H9 (cell line): ENCODE results near the gene KCTD16. TPM values are rescaled to one million over a fixed set of nuclear protein-coding genes. Genes with fewer than 3 reads are reported as not detected.

Experiments used
- DNase-seq: peaks from one replicate; pipeline ENCODE4 v3.0.0-alpha.2; 2017
- H2AFZ ChIP-seq: one replicate; pipeline ENCODE4 v1.6.1; 2013; ENCODE audit warnings: mild to moderate bottlenecking, low read length, control low read depth, moderate library complexity
- H2AK5ac ChIP-seq: 2 replicates; pipeline ENCODE4 v1.6.1; 2013; ENCODE audit warnings: low read length, control low read depth, mixed read lengths; ENCODE audit not compliant: insufficient read length
- H2BK120ac ChIP-seq: one replicate; pipeline ENCODE4 v1.6.1; 2013; ENCODE audit warnings: low read depth, mild to moderate bottlenecking, low read length, control low read depth, inconsistent platforms; ENCODE audit not compliant: poor library complexity, severe bottlenecking
- H2BK12ac ChIP-seq: 2 replicates; pipeline ENCODE4 v1.6.1; 2013; ENCODE audit warnings: low read length, control low read depth, mixed read lengths, low read depth; ENCODE audit not compliant: insufficient read length
- H2BK15ac ChIP-seq: 2 replicates; pipeline ENCODE4 v1.6.1; 2013; ENCODE audit warnings: low read depth, low read length, control low read depth
- H2BK20ac ChIP-seq: one replicate; pipeline ENCODE4 v1.6.1; 2013; ENCODE audit warnings: low read depth, mild to moderate bottlenecking, low read length, control low read depth, inconsistent platforms; ENCODE audit not compliant: poor library complexity, severe bottlenecking
- H2BK5ac ChIP-seq: 2 replicates; pipeline ENCODE4 v1.6.1; 2013; ENCODE audit warnings: low read length, control low read depth, mixed read lengths; ENCODE audit not compliant: insufficient read length
- H3K14ac ChIP-seq: 2 replicates; pipeline ENCODE4 v1.6.1; 2013; ENCODE audit warnings: low read length, control low read depth; ENCODE audit not compliant: insufficient read depth
- H3K18ac ChIP-seq: 2 replicates; pipeline ENCODE4 v1.6.1; 2013; ENCODE audit warnings: low read depth, mild to moderate bottlenecking, mixed read lengths, low read length, control low read depth; ENCODE audit not compliant: insufficient read length
- H3K23ac ChIP-seq: 2 replicates; pipeline ENCODE4 v1.6.1; 2013; ENCODE audit warnings: low read length, control low read depth, mixed read lengths, low read depth; ENCODE audit not compliant: insufficient read length
- H3K23me2 ChIP-seq: 2 replicates; pipeline ENCODE4 v1.6.1; 2013; ENCODE audit warnings: low read depth, mild to moderate bottlenecking, mixed read lengths, low read length, control low read depth; ENCODE audit not compliant: insufficient read length, poor library complexity, severe bottlenecking
- H3K27ac ChIP-seq: 2 replicates; pipeline ENCODE4 v1.5.1; 2013; ENCODE audit warnings: low read length, control low read depth, mixed read lengths, low read depth; ENCODE audit not compliant: insufficient read length
- H3K27me3 ChIP-seq: 2 replicates; pipeline ENCODE4 v1.6.1; 2013; ENCODE audit warnings: low read length, control low read depth, inconsistent platforms; ENCODE audit not compliant: insufficient read depth
- H3K4ac ChIP-seq: 2 replicates; pipeline ENCODE4 v1.6.1; 2013; ENCODE audit warnings: low read depth, mild to moderate bottlenecking, control low read depth, inconsistent platforms, low read length, moderate library complexity
- H3K4me1 ChIP-seq: 2 replicates; pipeline ENCODE4 v1.6.1; 2013; ENCODE audit warnings: low read length, control low read depth, inconsistent platforms; ENCODE audit not compliant: insufficient read depth
- H3K4me2 ChIP-seq: 2 replicates; pipeline ENCODE4 v1.6.1; 2013; ENCODE audit warnings: low read length, control low read depth, mixed read lengths; ENCODE audit not compliant: insufficient read length, insufficient read depth
- H3K56ac ChIP-seq: 2 replicates; pipeline ENCODE4 v1.6.1; 2013; ENCODE audit warnings: low read depth, mild to moderate bottlenecking, mixed read lengths, low read length, control low read depth; ENCODE audit not compliant: insufficient read length
- H3K79me1 ChIP-seq: 2 replicates; pipeline ENCODE4 v1.6.1; 2013; ENCODE audit warnings: low read depth, mild to moderate bottlenecking, moderate library complexity, low read length, control low read depth, inconsistent platforms; ENCODE audit not compliant: insufficient read depth, poor library complexity, severe bottlenecking
- H3K79me2 ChIP-seq: 2 replicates; pipeline ENCODE4 v1.6.1; 2013; ENCODE audit warnings: low read length, control low read depth, inconsistent platforms; ENCODE audit not compliant: insufficient read depth
- H3K9ac ChIP-seq: 2 replicates; pipeline ENCODE4 v1.6.1; 2013; ENCODE audit warnings: low read length, control low read depth, mixed read lengths; ENCODE audit not compliant: insufficient read length; ENCODE audit errors: extremely low read depth
- H3K9me3 ChIP-seq: one replicate; pipeline ENCODE4 v1.6.1; 2013; ENCODE audit warnings: low read depth, low read length, inconsistent platforms; ENCODE audit not compliant: control insufficient read depth
- H3T11ph ChIP-seq: one replicate; pipeline ENCODE4 v1.6.1; 2013; ENCODE audit warnings: mild to moderate bottlenecking, low read length, control low read depth, inconsistent platforms
- H4K20me1 ChIP-seq: one replicate; pipeline ENCODE4 v1.6.1; 2013; ENCODE audit not compliant: control insufficient read depth, insufficient read length, insufficient read depth
- H4K5ac ChIP-seq: 2 replicates; pipeline ENCODE4 v1.6.1; 2013; ENCODE audit warnings: low read depth, mild to moderate bottlenecking, mixed read lengths, low read length, control low read depth; ENCODE audit not compliant: insufficient read length
- H4K8ac ChIP-seq: replicated peaks from 2 replicates; pipeline ENCODE4 v1.6.1; 2013; ENCODE audit warnings: low read length, control low read depth, mixed read lengths, low read depth; ENCODE audit not compliant: insufficient read length
- H4K91ac ChIP-seq: 2 replicates; pipeline ENCODE4 v1.6.1; 2013; ENCODE audit warnings: low read depth, mild to moderate bottlenecking, moderate library complexity, mixed read lengths, low read length, control low read depth; ENCODE audit not compliant: insufficient read length
- H3K27ac Mint-ChIP-seq, 3 experiments: 2 replicates in 2 of 3; 3 replicates in 1 of 3; pipeline ENCODE4 v1.8.0; 2020 to 2021; ENCODE audit warnings: mixed read lengths in 3 of 3, mild to moderate bottlenecking in 1 of 3, moderate library complexity in 1 of 3
- H3K27me3 Mint-ChIP-seq: 2 replicates; pipeline ENCODE4 v1.8.0; 2021; ENCODE audit warnings: low read depth, mild to moderate bottlenecking, moderate library complexity, mixed read lengths
- H3K36me3 Mint-ChIP-seq, 3 experiments: 2 replicates in 2 of 3; 3 replicates in 1 of 3; pipeline ENCODE4 v1.8.0; 2020 to 2021; ENCODE audit warnings: low read depth in 3 of 3, mixed read lengths in 3 of 3; ENCODE audit not compliant: insufficient read depth in 1 of 3
- H3K4me1 Mint-ChIP-seq, 2 experiments: 2 replicates each; pipeline ENCODE4 v1.8.0; 2020; ENCODE audit warnings: mixed read lengths in 2 of 2
- H3K4me3 Mint-ChIP-seq, 2 experiments: 2 replicates in 1 of 2; 3 replicates in 1 of 2; pipeline ENCODE4 v1.8.0; 2020 to 2021; ENCODE audit warnings: mild to moderate bottlenecking in 2 of 2, mixed read lengths in 2 of 2, moderate library complexity in 1 of 2
- H3K9me3 Mint-ChIP-seq, 2 experiments: 2 replicates in 1 of 2; 3 replicates in 1 of 2; pipeline ENCODE4 v1.8.0; 2020; ENCODE audit warnings: mild to moderate bottlenecking in 2 of 2, mixed read lengths in 2 of 2, moderate library complexity in 1 of 2
- CTCF ChIP-seq: fragments of 200-600 bp; sonication (generic); conservative IDR thresholded peaks from 3 replicates; pipeline ENCODE4 v1.8.0; 2021; ENCODE audit warnings: antibody characterized with exemption, mild to moderate bottlenecking
- WGBS: extraction: QIAGEN DNeasy Blood & Tissue Kit; methylation state at CpG from one replicate; pipeline ENCODE4 v1.1.7; 2013; ENCODE audit warnings: missing lambda C conversion rate, low lambda C conversion rate, mixed read lengths; ENCODE audit not compliant: insufficient read length; ENCODE audit errors: extremely low coverage; 5-methylcytosine and 5-hydroxymethylcytosine counted together
- total RNA-seq: library from RNA; stranded (reverse); gene quantifications from 2 replicates; pipeline ENCODE4 v1.2.1, GENCODE V29; 2021

The KCTD16 gene
- total RNA-seq, 1 experiment from 2014 or later = 0.09 TPM

GRCh38 chr5:144393641-144394435, 223.2 kb downstream of the KCTD16 start:
- H3K4me1 ChIP-seq = no peaks in the 10 kb centered on the region
- no peak overlapping the region for H4K8ac ChIP-seq
- no peak overlapping the region for H3K18ac ChIP-seq
- H3K27ac Mint-ChIP-seq = no peak overlapping the region
- no peak overlapping the region for H3K14ac ChIP-seq
- no peak overlapping the region for H2BK15ac ChIP-seq
- H3K4ac ChIP-seq = no peak overlapping the region
- TF ChIP-seq CTCF = no peak
- no peak overlapping the region for H2BK120ac ChIP-seq
- no peak overlapping the region for H4K5ac ChIP-seq
- no peak overlapping the region for H2BK20ac ChIP-seq
- peaks cover 4% of the 10 kb centered on the region for H3K27me3 Mint-ChIP-seq
- no peak overlapping the region for H3K27ac ChIP-seq
- no peaks in the 10 kb centered on the region for H3K36me3 Mint-ChIP-seq
- H3K4me2 ChIP-seq = no peak overlapping the region
- H3K4me3 Mint-ChIP-seq = no peak overlapping the region
- WGBS = no CpG with 5 or more reads among the region's 4 CpGs
- no peak overlapping the region for H3K56ac ChIP-seq
- no peaks in the 10 kb centered on the region for H4K20me1 ChIP-seq
- no peak overlapping the region for H3K9ac ChIP-seq
- H3K9me3 ChIP-seq = no peaks in the 10 kb centered on the region
- H3K23me2 ChIP-seq = no peaks in the 10 kb centered on the region
- DNase-seq = no peak
- H4K91ac ChIP-seq = no peak overlapping the region
- no peak overlapping the region for H3K23ac ChIP-seq
- no peak overlapping the region for H2AFZ ChIP-seq
- H3K79me1 ChIP-seq = no peaks in the 10 kb centered on the region
- H2BK5ac ChIP-seq = no peak overlapping the region
- no peak overlapping the region for H3T11ph ChIP-seq
- no peaks in the 10 kb centered on the region for H3K9me3 Mint-ChIP-seq
- H3K79me2 ChIP-seq = no peaks in the 10 kb centered on the region
- no peaks in the 10 kb centered on the region for H3K27me3 ChIP-seq
- no peaks in the 10 kb centered on the region; a peak in 1 of 4 replicates for H3K4me1 Mint-ChIP-seq
- no peak overlapping the region for H2AK5ac ChIP-seq
- no peak overlapping the region for H2BK12ac ChIP-seq
